COLO829 (cell line): Measurements from ENCODE around the gene TRAK1.
A peak's percentile ranks its signal among the peaks of the same experiment; 100 is the strongest.

Experiments
- DNase-seq: peaks from one replicate; pipeline ENCODE4 v3.0.0; 2012; ENCODE audit warnings: low spot score

TRAK1 gene

DNA sequence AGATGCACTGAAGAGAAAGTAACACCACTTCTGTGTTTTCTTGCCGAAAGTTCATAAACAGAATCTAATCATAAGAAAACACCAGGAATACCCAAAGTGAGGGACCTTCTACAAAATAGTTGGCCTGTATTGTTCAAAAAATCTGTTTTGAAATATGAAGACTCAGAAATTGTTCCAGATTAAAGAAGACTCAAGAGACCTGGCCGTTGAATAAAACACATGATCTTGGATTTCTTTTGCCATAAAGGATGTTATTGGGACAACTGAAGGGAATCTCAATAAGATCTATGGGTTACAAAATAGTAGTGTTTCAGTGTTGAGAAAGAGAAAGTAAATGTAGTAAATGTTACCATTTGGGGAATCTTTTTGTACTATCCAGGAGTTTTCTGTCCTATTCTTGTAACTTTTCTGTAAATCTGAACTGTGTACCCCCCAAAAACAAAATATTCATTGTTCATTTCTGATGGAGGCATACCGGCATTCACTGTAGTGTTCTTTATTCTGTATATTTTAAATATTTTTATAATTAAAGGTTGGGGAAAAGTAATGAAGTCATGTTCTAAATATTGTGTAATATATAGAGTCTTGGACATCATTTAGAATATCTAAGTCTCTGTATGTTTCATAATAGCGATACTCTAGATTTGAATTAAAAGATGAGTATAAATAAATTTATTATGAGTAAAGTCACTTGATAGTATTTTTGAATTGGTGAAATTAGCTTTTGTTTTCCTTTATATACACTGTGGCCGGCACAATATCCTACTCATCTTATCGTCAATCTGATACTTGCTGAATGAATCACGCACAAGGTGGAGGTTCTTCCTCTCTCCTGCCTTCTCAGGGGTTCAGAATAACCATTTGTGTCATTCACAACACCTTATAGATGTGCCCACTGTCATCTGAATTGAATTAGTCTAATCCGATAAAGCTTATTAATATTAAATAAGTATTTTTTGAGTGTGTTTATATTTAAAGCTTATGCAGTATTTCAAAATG is 66.7 kb downstream of the TRAK1 start:
- no peak for DNase-seq

GRCh38 chr3:42159147-42159546 is 68.0 kb downstream of the TRAK1 start:
- DNase-seq: no peak

- DNase-seq: peak; percentile 69
Measured at GRCh38 chr3:42159706-42160472, 68.7 kb downstream of the TRAK1 start.

DNA sequence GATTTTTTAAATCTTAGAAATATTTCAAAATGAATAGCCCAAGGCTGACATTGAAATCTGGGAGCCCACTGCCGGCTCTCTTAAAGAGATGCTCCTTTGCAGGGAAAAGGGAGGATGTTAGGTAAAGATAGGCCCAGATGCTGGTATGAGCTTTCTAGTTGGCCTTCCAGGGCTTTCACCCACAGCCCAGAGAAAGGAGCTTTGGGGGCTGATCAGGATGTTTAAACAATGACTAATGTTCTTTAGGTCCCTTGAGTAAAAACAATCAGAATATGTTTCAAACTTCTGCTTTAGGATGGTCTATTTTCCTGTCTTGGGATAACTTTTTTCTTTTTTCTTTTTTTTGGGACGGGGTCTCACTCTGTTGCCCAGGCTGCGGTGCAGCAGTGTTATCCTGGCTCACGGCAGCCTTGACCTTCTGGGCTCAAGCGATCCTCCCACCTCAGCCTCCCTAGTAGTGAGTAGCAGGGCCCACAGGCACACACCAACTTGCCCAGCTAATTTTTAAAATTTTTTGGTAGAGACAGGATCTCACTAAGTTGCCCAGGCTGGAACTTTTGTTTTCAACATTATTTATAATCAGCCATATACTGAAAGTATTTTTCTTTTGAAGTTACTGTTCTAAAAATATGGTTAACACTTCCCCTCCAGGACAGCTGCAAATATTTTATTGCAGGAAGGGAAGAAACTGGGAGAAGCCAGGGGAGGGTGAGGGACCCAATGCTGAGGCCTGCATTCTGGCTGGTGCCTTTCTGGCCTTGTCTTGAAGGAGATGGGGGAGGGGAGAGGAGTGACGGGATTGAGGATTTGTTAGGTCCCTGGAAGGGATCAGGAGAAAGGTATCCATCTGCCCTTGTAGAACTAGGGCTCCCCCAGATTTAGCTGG is 70.1 kb downstream of the TRAK1 start:
- no peak for DNase-seq

DNA sequence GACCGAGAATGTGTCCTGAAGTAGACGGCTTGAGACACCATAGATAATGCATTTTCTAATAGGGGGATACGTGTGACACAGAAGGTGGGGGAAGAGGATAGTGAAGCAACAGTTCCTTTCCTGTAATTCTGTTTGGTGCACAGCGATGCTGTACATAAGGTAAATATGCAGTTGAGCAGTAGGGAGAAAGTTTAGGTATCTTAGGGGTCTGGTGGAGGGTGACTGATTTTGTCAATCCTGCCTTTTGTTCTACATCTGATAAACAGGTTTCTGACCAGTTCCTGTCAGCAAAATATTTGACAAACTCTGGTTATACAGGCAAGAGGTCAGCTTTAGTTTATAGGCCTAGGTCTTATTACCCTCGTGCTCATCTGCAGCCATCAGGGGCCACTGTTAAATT is 71.3 kb downstream of the TRAK1 start:
- DNase-seq: no peak

DNA sequence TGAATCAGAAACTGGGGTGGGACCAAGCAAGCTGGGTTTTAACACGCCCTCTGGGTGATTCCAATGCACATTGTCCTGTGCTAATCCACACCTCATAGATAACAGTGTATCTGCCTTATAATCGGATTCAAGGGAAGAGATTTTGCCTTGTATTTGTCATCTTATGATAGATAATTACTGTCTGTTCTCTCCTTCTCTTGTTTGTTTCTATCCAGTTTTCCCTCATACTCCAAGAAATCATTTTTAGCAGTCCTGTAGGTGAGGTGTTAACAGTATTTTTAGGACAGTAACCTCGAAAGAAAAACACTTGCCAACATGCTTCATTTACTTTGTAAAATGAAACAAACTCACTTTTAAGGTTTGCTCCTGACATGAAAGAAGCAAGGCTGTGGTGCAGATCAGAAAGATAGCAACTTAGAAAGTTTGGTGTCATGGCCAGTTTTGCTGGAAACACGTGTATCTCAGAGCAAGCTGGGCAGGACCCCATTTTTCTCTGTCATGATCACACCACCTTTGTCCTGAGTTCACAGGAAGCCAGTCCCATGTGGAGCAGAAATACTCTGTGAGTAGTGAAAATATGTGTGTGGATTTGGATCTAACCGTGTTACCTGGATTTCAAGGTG is 72.6 kb downstream of the TRAK1 start:
- no peak for DNase-seq

GRCh38 chr3:42164656-42165055 is 73.5 kb downstream of the TRAK1 start:
- no peak for DNase-seq

- no peak for DNase-seq
Measured at GRCh38 chr3:42165211-42165610, 74.1 kb downstream of the TRAK1 start.

- no peak for DNase-seq
Measured at GRCh38 chr3:42166214-42166613, 75.1 kb downstream of the TRAK1 start.

DNA sequence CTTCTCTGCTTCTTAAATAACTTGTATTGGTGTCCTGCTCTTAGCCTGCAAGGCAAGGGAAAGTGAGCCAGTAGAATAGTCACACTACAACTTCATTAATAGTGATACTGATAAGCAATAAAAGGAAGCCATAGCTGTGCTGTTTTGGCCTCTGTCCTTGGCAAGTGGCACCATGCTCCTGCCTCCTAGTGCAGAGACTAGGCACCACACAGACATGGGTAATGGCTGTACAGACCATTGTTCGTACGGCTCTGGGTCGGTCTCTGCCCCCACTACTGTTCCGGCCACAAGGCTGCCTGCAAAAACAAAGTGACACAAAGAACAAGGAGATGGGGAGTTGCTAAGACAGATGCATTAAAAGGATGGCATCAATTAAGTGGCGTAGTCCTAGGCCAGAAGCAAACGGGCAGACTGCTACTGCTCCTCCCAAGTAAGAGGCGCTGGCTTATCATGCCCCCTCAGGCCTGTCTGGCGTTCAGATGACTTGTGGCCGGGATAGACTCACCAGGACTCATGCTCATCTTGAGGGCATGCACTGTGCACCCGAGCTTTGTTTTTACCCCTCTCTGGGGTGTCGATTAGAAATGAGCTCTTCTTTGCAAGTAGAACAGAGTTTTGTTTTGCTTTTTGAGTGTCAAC is 75.6 kb downstream of the TRAK1 start:
- no peak for DNase-seq

DNA sequence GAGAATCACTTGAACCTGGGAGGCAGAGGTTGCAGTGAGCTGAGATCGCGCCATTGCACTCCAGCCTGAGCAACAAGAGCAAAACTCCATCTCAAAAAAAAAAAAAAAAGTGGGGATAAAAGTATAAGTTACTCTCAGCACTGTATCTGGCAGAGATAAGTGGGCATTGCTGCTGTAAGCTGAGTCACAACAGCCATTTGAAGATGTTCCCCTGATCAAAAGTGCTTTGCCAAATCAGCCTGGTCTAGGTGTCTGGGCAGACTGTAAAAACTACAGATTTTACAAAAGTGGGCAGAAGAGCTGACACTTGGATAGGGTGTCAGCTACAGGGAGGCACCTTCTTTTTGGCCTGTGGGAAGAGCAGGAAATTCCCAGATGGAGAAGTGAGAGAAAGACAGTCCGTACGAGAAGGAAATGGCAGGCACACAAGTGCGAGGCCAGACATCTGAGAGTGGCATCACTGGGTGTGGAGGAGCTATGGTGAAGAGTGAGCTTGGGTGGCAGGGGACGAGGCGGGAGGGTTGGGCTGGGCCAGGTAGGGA is 78.5 kb downstream of the TRAK1 start:
- DNase-seq: no peak

DNA sequence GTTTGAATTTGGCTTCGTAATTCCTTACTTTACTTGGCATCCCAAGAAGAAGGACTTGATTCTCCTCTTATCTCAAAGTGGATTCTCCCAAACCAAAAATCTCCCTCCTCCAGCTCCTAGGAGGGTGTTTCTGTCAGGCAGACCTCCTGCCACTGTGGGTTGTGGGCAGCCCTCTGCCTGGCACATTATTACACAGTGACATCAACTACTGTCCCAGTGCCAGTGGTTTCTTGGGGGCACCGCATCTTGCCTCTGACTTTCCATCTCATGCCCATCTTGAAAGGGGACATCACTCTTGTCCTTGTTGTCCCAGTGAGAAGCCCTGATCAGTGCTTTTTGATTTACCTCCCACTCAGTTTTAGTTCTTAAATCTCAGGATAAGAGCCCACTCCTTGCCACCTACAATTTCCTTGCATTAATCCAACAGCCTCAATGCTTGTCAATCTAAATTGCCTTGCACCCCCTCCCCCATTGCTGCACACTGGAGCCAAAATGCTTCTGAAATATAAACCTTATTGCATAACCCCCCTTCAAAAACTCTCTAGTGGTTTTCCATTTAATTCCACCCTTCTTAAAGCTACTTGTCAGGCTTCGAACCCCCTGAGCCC is 81.0 kb downstream of the TRAK1 start:
- DNase-seq: no peak

DNA sequence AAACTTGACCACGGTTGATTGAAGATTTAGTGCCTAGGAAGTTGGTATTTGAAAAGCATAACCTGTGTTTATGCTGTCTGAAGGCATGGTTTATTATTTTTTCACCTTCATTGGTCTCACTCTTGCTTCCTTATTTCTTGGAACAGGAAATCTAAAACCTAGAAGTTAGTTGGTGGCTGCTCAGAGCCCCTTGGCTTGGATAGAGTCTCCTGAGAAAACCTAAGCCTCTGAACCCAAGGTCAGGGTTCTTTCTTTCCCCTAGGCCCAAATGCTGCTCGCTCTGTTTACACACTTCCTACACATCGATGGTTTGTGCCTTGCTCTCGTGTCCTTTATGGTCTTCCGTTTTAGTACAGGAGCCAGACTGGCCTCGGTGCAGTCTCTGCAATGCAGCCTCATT is 82.2 kb downstream of the TRAK1 start:
- DNase-seq: no peak

GRCh38 chr3:42174679-42175385 is 83.7 kb downstream of the TRAK1 start:
- no peak for DNase-seq

DNA sequence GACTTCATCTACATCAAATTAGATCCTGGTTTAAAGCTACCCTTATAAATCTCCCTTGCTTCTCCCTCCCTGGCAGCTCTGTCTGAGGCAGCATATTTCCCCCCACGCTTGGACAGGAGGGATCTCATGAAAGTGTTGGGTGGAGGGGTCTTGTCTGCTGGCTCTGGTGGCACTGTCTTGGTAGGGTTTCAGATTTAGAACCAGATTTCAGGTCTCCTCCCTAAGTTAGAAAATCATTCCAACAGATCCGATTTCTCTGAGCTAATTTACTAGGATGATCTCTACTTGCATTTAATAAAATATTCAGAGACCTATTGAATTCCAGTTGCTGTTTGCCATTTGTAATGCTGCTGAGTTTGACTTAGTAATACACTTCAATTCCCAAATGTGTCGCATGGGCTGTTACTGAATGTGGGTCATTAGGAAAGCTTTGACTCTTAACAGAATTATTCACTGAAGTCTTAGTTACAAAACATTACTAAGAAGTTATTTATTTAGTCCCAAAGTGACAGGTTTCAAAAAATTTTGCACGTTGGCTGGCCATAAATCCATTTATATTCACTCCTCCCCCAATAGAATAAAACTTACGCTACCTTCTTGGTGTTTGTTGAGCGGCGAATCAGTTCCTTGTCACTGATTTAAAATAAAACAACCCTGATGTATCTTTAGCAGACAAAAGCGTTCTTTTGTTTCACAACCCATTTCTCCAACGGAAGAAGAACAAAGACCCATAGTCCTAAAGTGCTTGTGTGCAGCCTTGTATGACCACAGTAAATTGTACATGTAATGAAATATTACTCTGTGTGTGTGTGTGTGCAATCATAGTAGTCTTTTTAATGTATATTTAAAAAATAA is 84.5 kb downstream of the TRAK1 start:
- DNase-seq: peak; percentile 58

DNA sequence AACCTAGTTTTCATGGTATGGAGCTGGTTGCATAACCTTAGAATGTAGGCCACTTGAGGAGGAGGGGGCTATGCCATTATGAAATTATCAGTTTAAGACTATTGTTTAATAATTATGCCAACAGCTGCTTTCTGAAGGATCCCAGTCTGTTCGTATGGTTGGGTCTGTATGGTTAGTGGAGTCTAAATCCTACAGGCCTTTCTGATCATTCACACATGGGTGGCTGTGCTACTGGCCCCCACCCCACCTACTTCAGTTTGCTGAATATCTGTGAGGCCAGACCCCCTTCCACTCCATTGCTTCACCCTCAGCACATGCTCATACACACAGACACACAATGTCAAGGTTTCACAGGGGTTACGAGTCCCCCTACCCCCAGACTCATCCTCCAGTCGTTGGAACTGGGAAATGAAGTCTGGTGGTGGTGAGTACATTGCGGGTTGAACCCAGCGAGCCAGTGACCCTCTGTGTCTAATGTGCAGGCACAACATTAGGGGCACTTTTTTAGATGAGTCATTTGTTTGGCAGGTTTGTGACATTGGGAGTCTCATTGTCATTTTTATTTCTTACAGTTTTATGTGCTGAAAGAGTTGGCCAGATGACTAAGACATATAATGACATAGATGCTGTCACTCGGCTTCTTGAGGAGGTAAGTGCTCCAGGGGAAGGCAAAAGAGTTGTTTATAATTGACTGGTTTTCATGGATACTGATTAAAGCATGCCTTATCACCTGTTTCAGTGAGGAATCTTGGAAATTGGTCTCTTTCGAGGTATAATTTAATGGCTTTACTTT is 85.3 kb downstream of the TRAK1 start:
- DNase-seq: no peak

DNA sequence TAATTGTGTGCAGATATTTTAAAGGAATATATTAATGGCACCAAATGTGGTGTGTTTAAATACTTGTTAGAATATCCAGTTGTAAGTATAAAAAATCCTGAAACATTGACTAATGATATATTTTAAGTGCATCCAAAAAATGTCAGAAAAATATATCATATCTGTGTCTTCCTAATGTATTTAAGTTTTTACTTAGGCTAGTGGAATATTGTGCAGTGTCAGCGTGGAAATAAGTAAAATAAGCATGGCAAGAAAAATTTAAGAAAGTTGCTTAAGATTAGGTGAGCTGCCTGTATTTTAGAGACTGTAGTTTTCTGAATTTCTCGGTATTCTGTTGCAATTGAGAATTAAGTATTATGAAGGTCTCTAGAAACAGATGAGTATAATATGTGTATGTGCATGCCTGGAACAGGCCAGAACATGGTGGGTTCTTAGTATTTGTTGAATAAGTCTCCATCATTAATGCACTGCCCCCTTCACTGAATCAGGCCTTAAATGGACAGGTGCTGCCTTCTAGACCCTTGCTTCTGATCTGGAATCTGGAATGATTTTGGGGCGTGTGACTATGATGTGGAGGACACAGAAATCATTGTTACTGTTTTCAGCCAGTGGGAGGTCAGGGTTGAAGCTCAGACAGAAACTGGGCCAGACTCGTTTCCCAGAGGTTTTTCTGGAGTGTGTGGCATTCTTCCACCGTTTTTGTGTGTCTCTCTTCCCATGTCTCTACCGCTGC is 86.1 kb downstream of the TRAK1 start:
- DNase-seq: no peak
